HepG2 (cell line): ENCODE results near the gene CYP4F22. TPM values are rescaled to one million over a fixed set of nuclear protein-coding genes. Genes with fewer than 3 reads are reported as not detected.

Source experiments
- CENPX ChIP-seq: sonication (generic); formaldehyde crosslinking; IDR thresholded peaks from 2 replicates; pipeline ENCODE4 v1.9.0; 2021; ENCODE audit warnings: mild to moderate bottlenecking, missing genetic modification reagents, moderate library complexity
- GATA4 ChIP-seq: sonication (generic); IDR thresholded peaks from 2 replicates; pipeline ENCODE4 v1.6.1; 2016; ENCODE audit warnings: antibody characterized with exemption, low read depth, borderline replicate concordance
- GFI1 ChIP-seq: sonication (generic); formaldehyde crosslinking; IDR thresholded peaks from 2 replicates; pipeline ENCODE4 v1.5.0; 2020; ENCODE audit warnings: missing genetic modification reagents, mild to moderate bottlenecking, borderline replicate concordance
- HES4 ChIP-seq: sonication (generic); formaldehyde crosslinking; IDR thresholded peaks from 2 replicates; pipeline ENCODE4 v1.9.0; 2021; ENCODE audit warnings: mild to moderate bottlenecking, missing genetic modification reagents, borderline replicate concordance
- KAT8 ChIP-seq: IDR thresholded peaks from 2 replicates; pipeline ENCODE4 v1.6.1; 2016; ENCODE audit warnings: missing genetic modification reagents, missing compliant biosample characterization
- SKIL ChIP-seq: sonication (generic); formaldehyde crosslinking; IDR thresholded peaks from 2 replicates; pipeline ENCODE4 v1.8.0; 2022; ENCODE audit warnings: missing genetic modification reagents, mild to moderate bottlenecking, moderate library complexity, borderline replicate concordance
- XBP1 ChIP-seq: sonication (generic); formaldehyde crosslinking; IDR thresholded peaks from 2 replicates; pipeline ENCODE4 v1.5.0; 2020; ENCODE audit warnings: missing genetic modification reagents
- ZFYVE20 ChIP-seq: sonication (generic); formaldehyde crosslinking; IDR thresholded peaks from 2 replicates; pipeline ENCODE4 v1.8.0; 2023; ENCODE audit warnings: low read depth, mild to moderate bottlenecking, moderate library complexity, missing genetic modification reagents, borderline replicate concordance
- ZNF121 ChIP-seq: sonication (generic); formaldehyde crosslinking; IDR thresholded peaks from 2 replicates; pipeline ENCODE4 v1.5.0; 2020; ENCODE audit warnings: mild to moderate bottlenecking, missing genetic modification reagents
- ZNF205 ChIP-seq: IDR thresholded peaks from 2 replicates; pipeline ENCODE4 v1.6.1; 2018; ENCODE audit warnings: missing biosample characterization, missing genetic modification reagents
- ZNF414 ChIP-seq: sonication (generic); formaldehyde crosslinking; IDR thresholded peaks from 2 replicates; pipeline ENCODE4 v1.5.0; 2020; ENCODE audit warnings: missing genetic modification reagents
- ZNF557 ChIP-seq: sonication (generic); formaldehyde crosslinking; IDR thresholded peaks from 2 replicates; pipeline ENCODE4 v1.4.0; 2020; ENCODE audit warnings: missing genetic modification reagents
- ZNF558 ChIP-seq: sonication (generic); formaldehyde crosslinking; IDR thresholded peaks from 2 replicates; pipeline ENCODE4 v1.9.0; 2022; ENCODE audit warnings: mild to moderate bottlenecking, missing genetic modification reagents, borderline replicate concordance
- ZNF724P ChIP-seq: sonication (generic); formaldehyde crosslinking; IDR thresholded peaks from 2 replicates; pipeline ENCODE4 v1.8.0; 2022; ENCODE audit warnings: missing genetic modification reagents, borderline replicate concordance
- ZNF772 ChIP-seq: sonication (generic); formaldehyde crosslinking; IDR thresholded peaks from 2 replicates; pipeline ENCODE4 v1.5.0; 2020; ENCODE audit warnings: mild to moderate bottlenecking, missing genetic modification reagents
- polyA plus RNA-seq, 8 experiments: library from polyadenylated mRNA; depleted of rRNA in 3 of 8; stranded (reverse) in 7 of 8; unstranded in 1 of 8; fragments of >200 nt; fragmentation: Illumina TruSeq in 4 of 8; extraction: Trizol in 4 of 8; gene quantifications; 2 replicates each; pipeline versions ENCODE4 v1.2.1 to v1.2.3, GENCODE V29; 2011 to 2016; ENCODE audit warnings: low read depth in 4 of 8, missing spikeins in 1 of 8, mixed read lengths in 1 of 8; ENCODE audit not compliant: insufficient read depth in 1 of 8
- total RNA-seq, 5 experiments: library from RNA; depleted of rRNA; stranded (reverse); fragments of >200 nt; fragmentation: Illumina TruSeq; extraction: Trizol; gene quantifications; 2 replicates each; pipeline ENCODE4 v1.2.3, GENCODE V29; 2016; ENCODE audit warnings: low read depth in 1 of 5
- TF ChIP-seq, protein P1 (sequence below): sonication (generic); formaldehyde crosslinking; IDR thresholded peaks from 2 replicates; pipeline ENCODE4 v1.5.1; 2020; ENCODE audit warnings: missing genetic modification reagents, mild to moderate bottlenecking, borderline replicate concordance
- TF ChIP-seq, protein P2 (sequence below): sonication (generic); formaldehyde crosslinking; IDR thresholded peaks from 2 replicates; pipeline ENCODE4 v1.4.0; 2020; ENCODE audit warnings: missing genetic modification reagents
- TF ChIP-seq, protein P3 (sequence below): IDR thresholded peaks from 2 replicates; pipeline ENCODE4 v1.6.1; 2016; ENCODE audit warnings: missing compliant biosample characterization, missing genetic modification reagents, borderline replicate concordance
- TF ChIP-seq, protein P4 (sequence below): sonication (generic); formaldehyde crosslinking; IDR thresholded peaks from 2 replicates; pipeline ENCODE4 v1.8.1; 2022; ENCODE audit warnings: low read depth, mild to moderate bottlenecking, missing genetic modification reagents

The CYP4F22 gene
- total and polyA plus RNA-seq, 2 of the 13 experiments (the other 11 are each of a cell fraction or from before 2014, with no cell fraction given): 0.05 TPM; not detected in 1

DNA sequence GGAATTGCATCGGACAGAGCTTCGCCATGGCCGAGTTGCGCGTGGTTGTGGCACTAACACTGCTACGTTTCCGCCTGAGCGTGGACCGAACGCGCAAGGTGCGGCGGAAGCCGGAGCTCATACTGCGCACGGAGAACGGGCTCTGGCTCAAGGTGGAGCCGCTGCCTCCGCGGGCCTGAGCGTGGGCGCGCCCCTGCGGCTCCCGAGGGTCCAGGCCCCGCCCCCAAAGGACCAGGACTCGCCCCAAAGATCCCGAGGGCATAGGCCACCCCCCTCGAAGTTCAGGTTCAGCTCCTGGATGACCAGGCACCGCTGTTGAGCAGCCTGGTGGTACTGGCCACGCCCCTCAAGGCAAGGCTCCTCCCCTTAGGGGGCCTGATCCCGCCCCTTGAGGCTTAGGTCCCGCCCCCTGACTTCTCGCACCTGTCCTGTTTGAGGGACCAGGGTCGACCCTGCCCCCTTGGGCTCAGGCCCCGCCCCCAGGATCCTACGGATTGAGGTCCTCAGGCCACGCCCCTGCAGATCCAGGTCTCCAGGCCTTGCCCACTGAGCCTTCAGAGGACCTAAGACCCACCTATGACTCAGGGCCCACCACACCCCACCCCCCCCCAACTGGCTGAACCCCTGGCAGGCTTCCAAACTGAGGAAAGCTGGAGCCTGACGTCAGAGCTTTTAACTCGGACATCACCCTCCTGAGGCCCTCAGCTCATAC is 43.1 kb downstream of the CYP4F22 start (continued):
- TF ChIP-seq ZNF557 (CRISPR knock-in tag) (no peak), ZNF121 (CRISPR knock-in tag) (no peak), HES4 (CRISPR knock-in tag) (no peak), ZNF205 (no peak), ZFYVE20 (CRISPR knock-in tag) (no peak), CENPX (CRISPR knock-in tag) (no peak), ZNF558 (CRISPR knock-in tag) (no peak), ZNF772 (CRISPR knock-in tag) (no peak), ZNF724P (CRISPR knock-in tag) (no peak), SKIL (CRISPR knock-in tag) (no peak), GATA4 (no peak), XBP1 (CRISPR knock-in tag) (no peak), ZNF414 (CRISPR knock-in tag) (no peak), GFI1 (CRISPR knock-in tag) (no peak), KAT8 (CRISPR knock-in tag) (no peak)
- TF ChIP-seq, protein P1, sequence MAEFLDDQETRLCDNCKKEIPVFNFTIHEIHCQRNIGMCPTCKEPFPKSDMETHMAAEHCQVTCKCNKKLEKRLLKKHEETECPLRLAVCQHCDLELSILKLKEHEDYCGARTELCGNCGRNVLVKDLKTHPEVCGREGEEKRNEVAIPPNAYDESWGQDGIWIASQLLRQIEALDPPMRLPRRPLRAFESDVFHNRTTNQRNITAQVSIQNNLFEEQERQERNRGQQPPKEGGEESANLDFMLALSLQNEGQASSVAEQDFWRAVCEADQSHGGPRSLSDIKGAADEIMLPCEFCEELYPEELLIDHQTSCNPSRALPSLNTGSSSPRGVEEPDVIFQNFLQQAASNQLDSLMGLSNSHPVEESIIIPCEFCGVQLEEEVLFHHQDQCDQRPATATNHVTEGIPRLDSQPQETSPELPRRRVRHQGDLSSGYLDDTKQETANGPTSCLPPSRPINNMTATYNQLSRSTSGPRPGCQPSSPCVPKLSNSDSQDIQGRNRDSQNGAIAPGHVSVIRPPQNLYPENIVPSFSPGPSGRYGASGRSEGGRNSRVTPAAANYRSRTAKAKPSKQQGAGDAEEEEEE: no peak
- TF ChIP-seq, protein P2, sequence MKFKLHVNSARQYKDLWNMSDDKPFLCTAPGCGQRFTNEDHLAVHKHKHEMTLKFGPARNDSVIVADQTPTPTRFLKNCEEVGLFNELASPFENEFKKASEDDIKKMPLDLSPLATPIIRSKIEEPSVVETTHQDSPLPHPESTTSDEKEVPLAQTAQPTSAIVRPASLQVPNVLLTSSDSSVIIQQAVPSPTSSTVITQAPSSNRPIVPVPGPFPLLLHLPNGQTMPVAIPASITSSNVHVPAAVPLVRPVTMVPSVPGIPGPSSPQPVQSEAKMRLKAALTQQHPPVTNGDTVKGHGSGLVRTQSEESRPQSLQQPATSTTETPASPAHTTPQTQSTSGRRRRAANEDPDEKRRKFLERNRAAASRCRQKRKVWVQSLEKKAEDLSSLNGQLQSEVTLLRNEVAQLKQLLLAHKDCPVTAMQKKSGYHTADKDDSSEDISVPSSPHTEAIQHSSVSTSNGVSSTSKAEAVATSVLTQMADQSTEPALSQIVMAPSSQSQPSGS (CRISPR knock-in tag): no peak
- TF ChIP-seq, protein P3, sequence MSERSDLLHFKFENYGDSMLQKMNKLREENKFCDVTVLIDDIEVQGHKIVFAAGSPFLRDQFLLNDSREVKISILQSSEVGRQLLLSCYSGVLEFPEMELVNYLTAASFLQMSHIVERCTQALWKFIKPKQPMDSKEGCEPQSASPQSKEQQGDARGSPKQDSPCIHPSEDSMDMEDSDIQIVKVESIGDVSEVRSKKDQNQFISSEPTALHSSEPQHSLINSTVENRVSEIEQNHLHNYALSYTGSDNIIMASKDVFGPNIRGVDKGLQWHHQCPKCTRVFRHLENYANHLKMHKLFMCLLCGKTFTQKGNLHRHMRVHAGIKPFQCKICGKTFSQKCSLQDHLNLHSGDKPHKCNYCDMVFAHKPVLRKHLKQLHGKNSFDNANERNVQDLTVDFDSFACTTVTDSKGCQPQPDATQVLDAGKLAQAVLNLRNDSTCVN (CRISPR knock-in tag): no peak
- TF ChIP-seq, protein P4, sequence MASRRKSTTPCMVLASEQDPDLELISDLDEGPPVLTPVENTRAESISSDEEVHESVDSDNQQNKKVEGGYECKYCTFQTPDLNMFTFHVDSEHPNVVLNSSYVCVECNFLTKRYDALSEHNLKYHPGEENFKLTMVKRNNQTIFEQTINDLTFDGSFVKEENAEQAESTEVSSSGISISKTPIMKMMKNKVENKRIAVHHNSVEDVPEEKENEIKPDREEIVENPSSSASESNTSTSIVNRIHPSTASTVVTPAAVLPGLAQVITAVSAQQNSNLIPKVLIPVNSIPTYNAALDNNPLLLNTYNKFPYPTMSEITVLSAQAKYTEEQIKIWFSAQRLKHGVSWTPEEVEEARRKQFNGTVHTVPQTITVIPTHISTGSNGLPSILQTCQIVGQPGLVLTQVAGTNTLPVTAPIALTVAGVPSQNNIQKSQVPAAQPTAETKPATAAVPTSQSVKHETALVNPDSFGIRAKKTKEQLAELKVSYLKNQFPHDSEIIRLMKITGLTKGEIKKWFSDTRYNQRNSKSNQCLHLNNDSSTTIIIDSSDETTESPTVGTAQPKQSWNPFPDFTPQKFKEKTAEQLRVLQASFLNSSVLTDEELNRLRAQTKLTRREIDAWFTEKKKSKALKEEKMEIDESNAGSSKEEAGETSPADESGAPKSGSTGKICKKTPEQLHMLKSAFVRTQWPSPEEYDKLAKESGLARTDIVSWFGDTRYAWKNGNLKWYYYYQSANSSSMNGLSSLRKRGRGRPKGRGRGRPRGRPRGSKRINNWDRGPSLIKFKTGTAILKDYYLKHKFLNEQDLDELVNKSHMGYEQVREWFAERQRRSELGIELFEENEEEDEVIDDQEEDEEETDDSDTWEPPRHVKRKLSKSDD (CRISPR knock-in tag): no peak
